Globus pallidus (tissue), 1 donor: ENCODE data around the gene TMEM184B.
"Not testable (repeated sequence)": the region's sequence is repeated elsewhere in the genome, so short reads cannot be mapped to it uniquely, and the experiment has no call there.

Source experiments
- DNase-seq: peaks from one replicate; pipeline ENCODE4 v3.0.0-alpha.2; 2015; ENCODE audit warnings: low spot score

Gene TMEM184B

DNA sequence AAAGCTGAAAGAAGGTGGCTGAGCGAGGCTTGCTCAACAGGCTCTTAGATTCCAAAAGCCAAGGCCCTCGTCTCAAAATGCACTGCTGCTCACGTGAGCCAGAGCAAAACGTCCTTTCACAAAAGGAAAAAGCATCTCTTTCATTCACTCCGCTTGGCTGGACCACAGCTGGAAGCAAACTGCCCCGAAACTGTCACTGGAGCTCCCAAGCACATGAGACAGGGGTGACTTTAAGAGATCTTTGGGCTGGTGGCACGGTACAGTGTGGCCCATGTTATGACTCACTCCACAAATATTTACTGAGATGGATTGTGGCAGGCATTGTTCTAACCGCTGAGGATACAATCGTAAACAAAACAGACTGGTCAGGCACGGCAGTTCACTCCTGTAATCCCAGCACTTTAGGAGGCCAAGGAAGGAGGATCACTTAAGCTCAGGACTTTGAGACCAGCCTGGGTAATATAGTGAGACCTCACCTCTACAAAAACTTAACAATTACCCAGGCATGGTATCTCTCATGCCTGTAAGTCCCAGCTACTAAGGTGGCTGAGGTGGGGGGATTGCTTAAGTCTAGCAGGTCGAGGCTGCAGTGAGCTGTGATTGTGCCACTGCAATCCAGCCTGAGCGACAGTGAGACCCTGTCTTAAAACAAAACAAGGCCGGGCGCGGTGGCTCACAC lies 94.7 kb downstream of the TMEM184B start:
- peak; percentile 77 for DNase-seq

- DNase-seq, result not testable (repeated sequence)
Observed at GRCh38 chr22:38177571-38177925, 95.3 kb downstream of the TMEM184B start.

- DNase-seq, result no peak
Observed at GRCh38 chr22:38177044-38177443, 95.8 kb downstream of the TMEM184B start.

DNA sequence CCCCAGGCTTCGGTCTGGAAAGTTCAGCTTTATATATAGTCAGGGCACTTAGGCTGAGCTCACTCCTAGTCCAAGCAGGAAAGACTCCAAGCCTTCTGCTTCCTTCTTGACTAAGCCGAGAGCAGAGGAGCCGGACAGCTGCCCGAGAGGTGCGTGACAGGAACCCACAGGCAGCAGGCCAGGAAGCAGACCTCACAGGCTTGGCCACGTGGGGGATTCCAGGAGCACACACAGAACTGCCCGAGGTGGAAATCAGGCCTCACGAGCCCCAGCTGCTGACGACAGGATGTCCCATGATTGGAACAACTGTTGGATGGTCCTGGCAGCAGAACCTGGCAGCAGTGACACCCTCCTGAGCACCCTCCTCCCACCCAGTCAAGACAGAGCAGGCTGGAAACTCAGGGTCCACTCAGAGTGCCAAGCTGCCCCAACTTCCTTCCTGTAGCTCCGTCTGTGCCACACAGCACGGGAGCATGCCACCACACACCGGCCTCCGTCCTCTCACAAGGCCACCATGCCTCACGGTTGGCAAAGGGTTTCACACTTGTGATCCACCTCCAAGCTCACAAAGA lies 96.6 kb downstream of the TMEM184B start:
- no peak for DNase-seq

DNA sequence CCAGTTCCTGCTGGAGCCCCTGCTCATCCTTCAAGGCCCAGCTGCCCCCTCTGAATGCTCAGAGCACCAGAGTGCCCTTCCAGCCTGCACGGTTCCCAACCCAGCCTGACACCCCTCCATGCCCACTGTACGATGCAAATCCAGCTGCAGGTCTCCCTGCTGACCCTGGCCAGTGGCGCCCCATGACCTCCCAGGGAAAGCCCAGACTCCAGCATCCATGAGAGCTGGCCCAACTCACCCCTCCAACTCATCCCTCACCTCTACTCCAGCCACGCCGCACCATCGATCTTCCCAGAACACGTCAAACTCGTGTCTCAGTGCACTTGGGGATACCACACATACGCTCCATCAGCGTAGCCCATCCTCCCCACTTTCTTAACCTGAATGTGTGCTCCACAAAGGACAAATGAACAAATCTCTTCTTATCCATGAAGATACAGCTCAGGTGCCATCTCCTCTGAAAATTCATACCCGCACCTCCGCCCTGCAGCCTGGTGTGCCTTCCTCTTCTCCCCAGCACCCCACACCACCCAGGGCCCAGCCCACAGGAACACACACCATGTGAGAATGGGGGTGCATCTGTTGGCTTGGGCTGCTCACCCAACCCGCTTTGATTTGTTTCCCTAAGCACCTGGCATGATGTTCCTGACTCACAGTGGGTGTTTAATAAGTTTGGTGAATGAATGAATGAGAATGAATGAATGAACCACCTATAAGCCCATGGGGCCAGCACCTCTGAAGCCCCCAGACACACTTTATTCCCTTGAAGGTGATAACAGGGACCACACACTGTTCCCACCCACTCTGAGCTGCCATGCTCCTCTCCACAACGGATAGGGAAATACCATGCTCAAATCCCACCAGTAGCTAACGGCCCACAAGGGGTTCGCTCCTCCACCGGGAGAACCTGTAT lies 97.3 kb downstream of the TMEM184B start:
- no peak for DNase-seq

DNA sequence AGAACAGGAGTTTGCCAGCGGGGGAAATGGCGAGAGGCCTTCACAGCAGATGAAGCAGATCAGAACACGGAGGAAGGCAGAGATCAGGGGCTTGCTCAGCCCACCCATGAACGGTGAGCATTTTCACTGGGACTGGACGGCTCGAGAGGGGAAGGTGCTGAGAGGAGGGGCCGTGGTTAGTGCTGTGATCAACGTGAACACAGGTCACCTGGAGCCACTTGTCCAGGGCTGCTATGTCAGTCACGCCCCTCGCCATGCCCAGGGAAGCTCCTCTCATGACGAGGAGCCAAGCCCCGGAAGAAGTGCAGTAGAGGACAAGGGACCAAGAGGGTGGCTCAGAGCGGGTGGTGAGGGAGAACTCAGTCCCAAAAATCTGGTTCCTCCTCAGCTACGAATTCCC lies 98.2 kb downstream of the TMEM184B start:
- no peak for DNase-seq

GRCh38 chr22:38173641-38173906 lies 99.2 kb downstream of the TMEM184B start:
- DNase-seq, result no peak

GRCh38 chr22:38172832-38173640 lies 99.8 kb downstream of the TMEM184B start:
- DNase-seq, result peak; percentile 57

DNA sequence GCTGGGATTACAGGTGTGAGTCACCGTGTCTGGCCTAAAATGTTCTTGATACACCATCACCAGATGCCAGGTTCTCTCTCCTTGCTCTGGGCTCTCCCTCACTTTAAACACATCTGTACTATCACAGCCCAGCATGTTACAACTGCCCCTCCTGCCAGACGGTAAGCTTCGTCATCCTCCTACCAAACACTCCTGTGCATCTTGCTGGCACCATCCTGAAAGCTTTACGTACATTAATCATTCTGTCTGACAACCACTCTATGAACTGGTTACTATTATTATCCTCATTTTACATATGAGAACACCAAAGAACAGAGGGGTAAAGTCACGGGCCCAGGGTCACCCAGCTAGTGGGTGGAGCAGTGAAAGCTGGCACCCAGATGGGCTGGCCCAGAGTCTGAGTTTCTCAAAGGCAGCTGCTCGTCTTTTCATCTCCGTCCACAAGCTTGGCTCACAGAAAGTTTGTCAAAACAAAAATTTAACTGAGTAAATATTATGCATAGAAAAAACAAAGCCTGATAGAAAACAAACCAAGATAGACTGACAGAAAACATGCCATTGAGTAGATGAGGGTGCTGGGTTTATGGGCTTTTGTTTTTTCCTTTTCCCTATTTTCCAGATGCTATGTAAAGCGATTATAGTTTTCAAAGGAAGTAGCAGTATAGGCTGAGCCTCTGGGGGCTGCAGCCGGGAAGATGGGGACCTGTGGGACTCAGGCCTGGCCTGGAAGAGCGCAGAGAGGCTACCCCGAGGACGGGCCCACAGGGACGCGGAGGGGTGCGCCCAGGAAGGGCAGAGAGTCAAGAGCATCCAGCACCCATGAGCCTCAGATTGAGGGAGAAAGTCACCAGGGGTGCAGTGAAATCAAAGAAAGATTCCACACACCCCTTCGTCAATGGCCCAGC lies 100.6 kb downstream of the TMEM184B start:
- no peak for DNase-seq

DNA sequence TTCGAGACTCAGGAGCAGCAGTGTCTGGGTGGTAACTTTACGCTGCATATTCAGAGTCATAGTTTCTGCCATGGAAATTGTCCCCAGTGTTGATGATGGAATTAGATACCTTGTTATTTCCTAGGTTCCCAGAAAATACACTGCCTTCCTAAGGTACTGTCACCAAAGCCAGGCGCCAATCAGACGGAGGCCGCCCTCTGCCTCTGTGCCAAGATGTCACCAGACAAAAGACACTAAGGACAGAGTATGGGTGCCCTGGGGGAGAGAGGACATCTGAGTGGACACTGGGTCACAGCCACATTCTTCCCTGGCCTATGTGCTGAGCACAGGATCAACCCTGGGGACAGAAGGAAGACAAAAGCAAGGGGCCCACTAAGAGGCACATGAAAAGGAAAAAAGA lies 102.3 kb downstream of the TMEM184B start:
- no peak for DNase-seq
